Erythroblast (primary cell): Measurements from ENCODE around the gene LRRIQ4.

Experiments used
- DNase-seq, 2 experiments: peaks; one replicate each; lab custom pipeline; 2025; lab: John Stamatoyannopoulos, UW
- GATA1 ChIP-seq: IDR thresholded peaks from 2 replicates; pipeline ENCODE4 v1.6.1; 2011; ENCODE audit warnings: low read depth, mild to moderate bottlenecking, control low read depth, low read length, moderate library complexity
- POLR2A ChIP-seq: IDR thresholded peaks from 2 replicates; pipeline ENCODE4 v1.6.1; 2011; ENCODE audit warnings: mild to moderate bottlenecking, low read length

Gene LRRIQ4

DNA sequence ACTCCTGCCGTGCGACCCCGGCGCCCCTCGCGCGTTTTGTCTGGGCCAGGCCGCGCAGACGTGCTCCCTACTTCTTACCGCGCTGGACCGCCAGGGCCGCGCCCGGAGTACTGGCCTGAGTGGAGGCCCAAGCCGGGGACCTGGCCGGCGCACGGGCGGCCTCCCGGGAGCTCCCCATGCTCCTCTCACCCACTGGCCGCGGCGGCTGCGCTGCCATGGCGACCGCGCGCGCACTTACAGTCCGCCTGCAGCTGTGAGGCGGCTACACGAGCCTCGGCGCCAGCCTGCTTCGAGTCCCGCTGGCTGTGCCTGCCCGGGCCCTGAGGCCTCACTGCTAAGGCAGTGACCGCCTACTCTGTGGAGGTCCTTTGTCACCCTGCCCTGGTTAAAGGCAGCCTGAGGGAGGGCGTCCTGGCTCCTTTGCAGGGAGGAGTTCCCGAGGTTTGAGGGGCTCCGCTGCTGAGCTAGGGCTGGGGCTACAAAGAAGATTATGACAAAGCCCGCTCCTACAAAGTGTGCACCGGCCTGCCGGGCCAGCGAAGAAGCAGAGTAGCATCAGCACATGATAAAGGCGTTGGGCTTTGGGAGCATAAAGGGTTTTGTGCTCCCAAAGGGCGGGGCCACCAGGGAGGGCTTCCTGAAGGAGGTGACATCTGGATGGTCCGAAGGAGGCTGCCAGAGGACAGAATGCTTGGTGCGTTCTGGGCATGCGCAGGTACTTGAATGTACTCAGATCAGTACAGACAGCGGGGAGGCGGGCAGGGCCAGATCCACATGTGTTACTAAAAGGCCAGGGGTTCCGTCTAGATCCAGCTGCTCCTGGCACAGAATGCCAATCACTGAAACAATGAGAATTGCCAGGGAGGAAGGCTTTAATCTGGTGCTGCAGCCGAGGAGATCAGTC, at the start of gene LRRIQ4, which contains the start of gene LRRC34:
Gene LRRIQ4 (plus strand): TSS at position 539 of the 904 bp plus-strand sequence. CDS start 9,052 bp downstream, outside the sequence.
Gene LRRC34 (minus strand): TSS at position 573 of the 904 bp plus-strand sequence. CDS start 356 bp downstream, at position 217.
- TF ChIP-seq GATA1 (no peak), POLR2A (peak; percentile 50)
- DNase-seq = peak; percentile 83 to 84

DNA sequence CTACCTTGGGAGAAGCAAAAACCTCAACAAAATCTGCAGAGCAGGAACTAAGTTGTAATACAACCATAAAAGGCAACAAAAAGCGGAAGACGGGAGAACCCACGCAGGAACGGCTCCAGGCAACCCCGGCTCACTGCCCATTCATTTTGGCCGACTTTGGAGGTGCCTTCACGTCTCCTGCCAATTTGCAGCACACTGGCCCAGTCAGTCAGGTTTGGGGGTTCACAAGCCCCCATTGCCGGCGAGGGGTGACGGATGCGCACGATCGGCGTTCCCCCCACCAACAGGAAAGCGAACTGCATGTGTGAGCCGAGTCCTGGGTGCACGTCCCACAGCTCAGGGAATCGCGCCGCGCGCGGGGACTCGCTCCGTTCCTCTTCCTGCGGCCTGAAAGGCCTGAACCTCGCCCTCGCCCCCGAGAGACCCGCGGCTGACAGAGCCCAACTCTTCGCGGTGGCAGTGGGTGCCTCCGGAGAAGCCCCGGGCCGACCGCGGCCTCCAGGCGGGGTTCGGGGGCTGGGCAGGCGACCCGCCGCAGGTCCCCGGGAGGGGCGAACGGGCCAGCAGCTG, 48.3 kb upstream of the LRRIQ4 start:
- TF ChIP-seq POLR2A = no peak
- TF ChIP-seq GATA1 = no peak
- peak; percentile 76 to 77 for DNase-seq

DNA sequence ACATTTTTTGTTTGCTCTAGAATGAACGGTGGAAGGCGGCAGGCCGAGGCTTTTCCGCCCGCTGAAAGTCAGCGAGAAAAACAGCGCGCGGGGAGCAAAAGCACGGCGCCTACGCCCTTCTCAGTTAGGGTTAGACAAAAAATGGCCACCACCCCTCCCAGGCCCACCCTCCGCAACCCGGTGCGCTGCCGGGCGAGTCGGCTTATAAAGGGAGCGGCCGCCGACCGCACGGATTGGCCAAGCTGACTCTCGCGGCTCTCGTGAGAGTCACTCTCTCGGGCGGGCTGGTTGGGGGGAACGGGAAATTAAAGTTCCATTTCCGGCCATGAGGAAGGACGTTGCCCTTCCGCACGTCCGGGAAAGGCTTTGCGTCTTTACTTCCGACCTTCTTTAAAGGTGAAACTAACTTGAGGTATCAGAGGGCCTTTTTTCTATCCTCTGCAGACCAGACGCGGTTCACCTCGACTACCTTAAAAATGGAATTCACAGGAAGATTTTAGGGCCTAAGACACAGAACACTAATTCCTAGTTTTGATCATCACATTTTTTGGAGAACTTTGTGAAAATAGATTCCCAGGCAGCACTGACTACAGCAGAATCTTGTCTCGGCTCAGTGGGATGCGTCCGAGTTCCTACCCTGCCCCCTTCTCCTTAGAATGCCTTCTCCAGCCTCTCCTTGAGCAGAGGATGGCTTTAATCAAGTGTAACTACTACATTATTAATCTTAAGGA, 47.6 kb upstream of the LRRIQ4 start, which contains the start of gene TERC:
Gene TERC (minus strand): TSS at position 179 of the 731 bp plus-strand sequence.
- DNase-seq = peak; percentile 91 to 92
- TF ChIP-seq GATA1 = no peak
- peak; percentile 95 for TF ChIP-seq POLR2A

- peak; percentile 89 to 90 for DNase-seq
- TF ChIP-seq GATA1 = no peak
- peak; percentile 83 for TF ChIP-seq POLR2A
Observed at GRCh38 chr3:169769287-169770181, 43.1 kb upstream of the LRRIQ4 start, which contains the start of gene ACTRT3. TSS of gene ACTRT3 (minus strand) at chr3:169769561. CDS start at chr3:169769520, 41 bp downstream.

DNA sequence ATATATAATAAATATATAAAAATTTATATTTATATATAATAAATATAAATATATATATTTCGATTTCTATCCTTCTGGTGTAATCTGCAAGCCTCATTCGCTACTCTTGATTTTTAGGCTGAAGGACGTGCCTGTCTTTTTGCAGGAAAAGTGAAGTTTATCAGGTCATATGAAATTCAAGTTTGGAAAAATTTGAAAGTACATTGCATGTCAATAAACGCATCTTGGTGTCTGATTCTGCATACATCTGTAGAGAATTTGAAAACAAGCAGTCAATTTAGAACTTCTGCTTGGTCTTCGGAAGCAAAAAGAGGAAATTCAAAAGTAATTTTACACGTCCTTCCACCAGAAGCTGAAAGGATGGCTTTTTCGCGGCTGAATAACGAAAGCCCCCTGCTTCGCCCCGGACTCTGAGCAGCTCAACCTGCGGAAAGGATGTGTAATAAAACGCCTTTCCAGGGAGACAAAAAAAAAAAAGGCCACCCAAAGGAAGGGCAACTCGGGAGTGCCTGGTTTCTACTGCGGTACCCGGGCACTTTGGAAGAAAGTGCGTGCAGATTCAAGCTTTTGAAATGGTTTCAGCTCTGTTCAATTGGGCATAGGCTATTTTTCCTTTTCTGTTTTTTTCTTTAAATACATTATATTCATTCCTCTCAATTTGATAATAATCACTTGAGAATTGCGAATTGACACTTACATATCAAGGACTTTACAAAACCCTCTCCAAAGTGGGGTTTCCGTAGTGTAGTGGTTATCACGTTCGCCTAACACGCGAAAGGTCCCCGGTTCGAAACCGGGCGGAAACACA, 41.0 kb upstream of the LRRIQ4 start:
- peak; percentile 66 for TF ChIP-seq POLR2A
- TF ChIP-seq GATA1 = no peak
- DNase-seq = peak; percentile 90 to 95

GRCh38 chr3:169772305-169772896, 40.3 kb upstream of the LRRIQ4 start:
- TF ChIP-seq GATA1 = no peak
- no peak for TF ChIP-seq POLR2A

DNA sequence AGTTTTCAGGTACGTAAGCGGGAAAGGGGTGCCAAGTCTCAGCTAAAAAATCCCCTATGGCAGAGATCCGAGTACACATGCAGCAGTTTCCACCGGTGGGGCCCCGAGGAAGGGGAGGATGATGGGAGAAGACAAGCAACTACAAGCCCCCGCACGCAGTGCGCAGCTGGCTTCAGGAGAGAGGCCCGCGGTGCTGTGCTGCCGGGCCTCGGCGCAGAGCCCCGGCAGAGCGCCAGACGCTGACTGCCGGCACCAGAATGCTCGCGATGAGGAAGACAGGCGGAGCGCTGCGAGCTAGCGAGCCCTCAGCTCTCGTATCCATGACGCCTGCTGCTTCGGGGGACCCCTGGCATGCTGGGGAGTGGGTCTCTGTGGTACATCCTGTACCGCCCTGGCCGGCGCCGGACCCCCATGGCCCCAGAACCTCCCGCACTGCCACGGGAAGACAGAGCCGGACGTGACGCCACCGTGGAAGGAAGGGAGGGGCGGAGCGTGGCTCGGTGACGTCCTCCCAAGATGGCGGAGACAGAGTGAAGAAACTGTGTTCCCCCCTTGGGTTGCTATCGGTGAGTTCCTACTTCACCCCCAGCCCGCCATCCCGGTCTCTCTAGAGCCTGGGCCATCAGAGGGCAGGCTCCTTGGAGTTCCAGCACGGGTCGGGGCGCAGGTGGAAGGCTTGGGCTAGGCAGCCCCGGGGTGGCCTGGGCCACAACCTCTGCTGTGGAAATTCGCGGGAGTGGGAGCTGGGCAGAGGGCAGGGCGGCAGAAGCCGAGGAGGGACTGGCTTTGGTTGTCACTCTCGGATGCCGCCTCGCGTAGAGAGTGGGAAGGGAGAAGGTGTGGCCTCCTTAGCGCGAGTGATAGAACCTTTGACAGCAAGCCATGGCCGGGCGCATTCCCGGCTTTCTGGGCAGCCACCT, 39.5 kb upstream of the LRRIQ4 start, which contains the start of gene MYNN:
Gene MYNN (plus strand): TSS at position 500 of the 920 bp plus-strand sequence. CDS start 900 bp downstream, outside the sequence.
- TF ChIP-seq POLR2A = peak; percentile 99
- TF ChIP-seq GATA1 = no peak
- peak; percentile 92 to 96 for DNase-seq

More at GRCh38 chr3:169772305-169772896, 40.3 kb upstream of the LRRIQ4 start:
- peak; percentile 80 to 89 for DNase-seq

GRCh38 chr3:169774186-169774585, 38.5 kb upstream of the LRRIQ4 start:
- TF ChIP-seq GATA1 (no peak), POLR2A (no peak)
- peak in 1 of 2 experiments; percentile 49 for DNase-seq

DNA sequence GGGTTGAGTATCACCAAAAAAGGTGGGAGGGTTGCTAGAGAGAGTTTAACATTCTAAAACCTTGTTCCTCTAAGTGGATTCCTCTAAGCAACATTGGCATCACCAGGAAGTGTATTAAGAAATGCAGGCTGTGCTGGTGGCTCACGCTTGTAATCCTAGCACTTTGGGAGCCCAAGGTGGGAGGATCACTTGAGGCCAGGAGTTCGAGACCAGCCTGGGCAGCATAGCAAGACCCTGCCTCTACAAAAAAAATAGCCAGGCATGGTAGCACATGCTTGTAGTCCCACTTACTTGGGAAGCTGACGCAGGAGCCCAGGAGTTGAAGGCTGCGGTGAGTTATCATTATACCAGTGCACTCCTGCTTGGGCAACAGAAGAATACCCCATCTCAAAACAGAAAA, 34.8 kb upstream of the LRRIQ4 start:
- no peak for DNase-seq
- TF ChIP-seq GATA1 (no peak), POLR2A (no peak)

GRCh38 chr3:169780742-169781141, 31.9 kb upstream of the LRRIQ4 start:
- no peak for TF ChIP-seq POLR2A
- TF ChIP-seq GATA1 = no peak

More at GRCh38 chr3:169780742-169781141, 31.9 kb upstream of the LRRIQ4 start:
- peak in 1 of 2 experiments; percentile 79 for DNase-seq
